RWPE1 (cell line): Measurements from ENCODE around the gene DNM3.
"Not testable (repeated sequence)": the region's sequence is repeated elsewhere in the genome, so short reads cannot be mapped to it uniquely, and the experiment has no call there.

ENCODE experiments used
- CTCF ChIA-PET: fragments of 350-600 bp; sonication (Branson Sonifier 250); formaldehyde crosslinking; extraction: SDS; loops from one replicate; lab custom pipeline; 2021; lab: Yijun Ruan, JAX
- POLR2A ChIA-PET: fragments of 400-600 bp; formaldehyde crosslinking; extraction: SDS; loops from one replicate; lab custom pipeline; 2020; ENCODE audit warnings: antibody characterized with exemption; ENCODE audit not compliant: low non-redundant PET; lab: Yijun Ruan, JAX
- DNase-seq: peaks from one replicate; pipeline ENCODE4 v3.0.0; 2012; ENCODE audit warnings: low spot score
- H3K27ac ChIP-seq: fragments of 450-650 bp; 2 replicates; pipeline ENCODE4 v1.5.1; 2017
- TF ChIP-seq, protein P1 (sequence below): fragments of 450-650 bp; conservative IDR thresholded peaks from 2 replicates; pipeline ENCODE4 v1.5.1; 2017; ENCODE audit warnings: low read depth, mild to moderate bottlenecking

The DNM3 gene

DNA sequence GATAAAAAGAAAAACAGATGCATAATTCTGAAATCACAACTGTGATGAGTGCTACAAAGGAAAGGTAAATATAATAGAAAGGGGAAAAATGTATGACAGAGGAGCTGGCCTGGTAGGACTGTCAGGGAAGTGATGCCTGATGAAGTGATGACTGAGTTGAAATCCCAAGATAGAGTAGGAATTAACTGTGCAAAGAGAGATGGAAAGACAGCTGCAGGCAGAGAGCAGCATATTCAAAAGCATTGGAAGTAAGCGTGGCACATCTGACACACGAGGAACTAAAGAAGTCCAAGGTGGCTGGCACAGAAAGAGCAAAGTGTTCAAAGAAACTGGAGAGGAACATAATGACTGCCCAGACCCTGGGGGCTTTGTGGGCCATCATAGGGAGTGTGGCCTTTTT is 457.6 kb downstream of the DNM3 start:
- ChIA-PET POLR2A (no interaction called here), CTCF (no interaction called here)
- H3K27ac ChIP-seq: no peak overlapping the region
- DNase-seq: no peak
- TF ChIP-seq, protein P1, sequence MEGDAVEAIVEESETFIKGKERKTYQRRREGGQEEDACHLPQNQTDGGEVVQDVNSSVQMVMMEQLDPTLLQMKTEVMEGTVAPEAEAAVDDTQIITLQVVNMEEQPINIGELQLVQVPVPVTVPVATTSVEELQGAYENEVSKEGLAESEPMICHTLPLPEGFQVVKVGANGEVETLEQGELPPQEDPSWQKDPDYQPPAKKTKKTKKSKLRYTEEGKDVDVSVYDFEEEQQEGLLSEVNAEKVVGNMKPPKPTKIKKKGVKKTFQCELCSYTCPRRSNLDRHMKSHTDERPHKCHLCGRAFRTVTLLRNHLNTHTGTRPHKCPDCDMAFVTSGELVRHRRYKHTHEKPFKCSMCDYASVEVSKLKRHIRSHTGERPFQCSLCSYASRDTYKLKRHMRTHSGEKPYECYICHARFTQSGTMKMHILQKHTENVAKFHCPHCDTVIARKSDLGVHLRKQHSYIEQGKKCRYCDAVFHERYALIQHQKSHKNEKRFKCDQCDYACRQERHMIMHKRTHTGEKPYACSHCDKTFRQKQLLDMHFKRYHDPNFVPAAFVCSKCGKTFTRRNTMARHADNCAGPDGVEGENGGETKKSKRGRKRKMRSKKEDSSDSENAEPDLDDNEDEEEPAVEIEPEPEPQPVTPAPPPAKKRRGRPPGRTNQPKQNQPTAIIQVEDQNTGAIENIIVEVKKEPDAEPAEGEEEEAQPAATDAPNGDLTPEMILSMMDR: no peak

DNA sequence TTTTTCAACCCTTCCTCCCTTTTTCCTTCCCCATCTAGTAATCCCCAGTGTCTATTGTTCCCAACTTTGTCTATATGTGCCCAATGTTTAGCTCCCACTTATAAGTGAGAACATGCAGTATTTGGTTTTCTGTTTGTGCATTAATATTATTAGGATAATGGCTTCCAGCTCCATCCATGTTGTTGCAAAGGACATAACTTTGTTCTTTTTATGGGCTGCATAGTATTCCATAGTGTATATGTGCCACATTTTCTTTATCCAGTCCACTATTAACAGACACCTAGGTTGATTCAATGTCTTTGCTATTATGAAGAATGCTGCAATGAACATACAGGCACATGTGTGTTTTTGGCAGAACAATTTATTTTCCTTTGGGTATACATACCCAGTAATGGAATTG is 458.2 kb downstream of the DNM3 start:
- ChIA-PET POLR2A (no interaction called here), CTCF (no interaction called here)
- DNase-seq: no peak
- TF ChIP-seq, protein P1: no peak
- no peak overlapping the region for H3K27ac ChIP-seq

DNA sequence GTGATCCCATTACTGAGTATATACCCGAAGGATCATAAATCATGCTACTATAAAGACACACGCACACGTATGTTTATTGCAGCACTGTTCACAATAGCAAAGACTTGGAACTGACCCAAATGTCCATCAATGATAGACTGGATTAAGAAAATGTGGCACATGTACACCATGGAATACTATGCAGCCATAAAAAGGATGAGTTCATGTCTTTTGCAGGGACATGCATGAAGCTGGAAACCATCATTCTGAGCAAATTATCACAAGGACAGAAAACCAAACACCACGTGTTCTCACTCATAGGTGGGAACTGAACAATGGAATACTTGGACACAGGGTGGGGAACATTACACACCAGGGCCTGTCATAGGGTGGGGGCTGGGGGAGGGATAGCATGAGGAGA is 466.2 kb downstream of the DNM3 start:
- CTCF ChIA-PET, H3K27ac ChIP-seq, DNase-seq, POLR2A ChIA-PET: not testable (repeated sequence)

DNA sequence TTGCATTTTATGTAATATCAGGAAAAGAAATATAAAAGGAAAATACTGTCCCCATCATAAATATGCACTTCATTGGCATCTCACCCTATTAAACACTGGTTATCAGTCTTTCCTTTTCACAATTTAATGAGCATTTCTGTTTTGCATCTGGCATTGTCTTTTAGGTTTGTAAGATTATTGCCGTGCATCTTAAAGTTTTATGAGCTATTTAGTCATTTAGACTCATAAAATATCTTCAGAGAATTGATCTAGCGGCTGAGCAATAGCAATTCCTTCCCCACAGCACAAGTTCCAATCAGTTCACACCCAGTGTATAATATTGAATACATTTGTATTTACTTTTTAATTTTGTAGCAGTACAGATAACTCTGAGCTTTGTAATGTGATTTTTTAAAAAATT is 466.8 kb downstream of the DNM3 start:
- no peak overlapping the region for H3K27ac ChIP-seq
- no peak for DNase-seq
- ChIA-PET CTCF (interaction anchor here (0.6 to 0.7 kb wide), 2 partner anchors 212 to 215 kb away, joined by 3 to 7 read pairs; no protein-coding TSS in a partner anchor), POLR2A (no interaction called here)
- TF ChIP-seq, protein P1: no peak

DNA sequence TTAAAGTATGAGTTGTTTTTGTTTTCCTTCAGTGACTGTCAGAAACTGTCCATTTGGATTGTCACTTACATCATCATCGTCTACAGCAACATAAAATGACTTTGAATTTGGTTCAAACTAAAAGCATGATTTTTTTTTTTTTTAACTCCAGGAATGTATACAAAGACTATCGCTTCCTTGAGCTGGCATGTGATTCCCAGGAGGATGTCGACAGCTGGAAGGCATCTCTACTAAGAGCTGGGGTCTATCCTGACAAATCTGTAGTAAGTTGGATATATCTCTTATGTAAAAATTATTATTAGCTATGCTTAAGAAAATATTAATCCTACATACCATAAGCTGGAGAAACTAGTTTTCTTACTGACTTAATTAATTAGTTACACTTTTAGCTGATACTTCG is 467.3 kb downstream of the DNM3 start:
- TF ChIP-seq, protein P1: no peak
- ChIA-PET POLR2A (no interaction called here), CTCF (interaction anchor here (0.6 to 0.7 kb wide), 2 partner anchors 211 to 216 kb away, joined by 3 to 7 read pairs; no protein-coding TSS in a partner anchor)
- no peak overlapping the region for H3K27ac ChIP-seq
- no peak for DNase-seq

DNA sequence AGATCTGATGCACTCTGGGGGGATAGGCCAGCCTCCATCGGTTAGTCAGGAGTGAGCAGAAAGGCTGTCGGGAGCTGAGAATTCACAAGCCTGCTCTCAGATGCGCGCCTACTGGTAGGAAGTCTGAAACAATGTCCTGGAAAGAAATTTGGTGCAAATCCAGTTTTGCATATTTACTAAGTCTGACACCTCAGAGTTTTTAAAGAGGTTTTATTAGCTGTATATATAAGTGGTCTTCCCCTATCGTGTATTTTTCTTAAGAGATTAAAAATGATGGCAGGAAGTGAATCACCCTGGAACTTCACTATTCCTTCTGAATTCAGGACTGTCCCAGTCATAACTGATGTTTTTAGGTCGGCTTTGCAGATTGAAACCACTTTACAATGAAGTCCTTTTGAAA is 479.4 kb downstream of the DNM3 start:
- TF ChIP-seq, protein P1: no peak
- H3K27ac ChIP-seq: peak overlapping the region; percentile 68
- POLR2A ChIA-PET: no interaction called here
- no peak for DNase-seq
- CTCF ChIA-PET: no interaction called here

DNA sequence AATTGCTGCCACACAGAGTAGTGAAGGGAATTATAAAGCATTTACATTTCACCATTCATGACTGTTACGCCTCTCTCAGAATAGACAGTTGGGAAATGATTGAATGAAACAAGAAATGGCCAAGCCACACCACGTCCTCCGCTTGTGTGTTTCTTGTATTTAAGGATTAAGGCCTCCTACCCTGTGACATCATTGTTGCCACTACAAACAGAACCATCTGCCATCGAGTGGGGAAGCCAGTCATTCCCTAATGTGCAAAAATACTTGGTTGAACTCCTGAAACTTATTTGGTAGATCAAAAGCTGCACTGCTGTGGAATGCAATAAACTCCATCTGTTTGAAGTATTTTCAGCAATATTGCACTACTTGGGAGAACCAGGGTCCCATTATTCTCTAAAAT is 480.2 kb downstream of the DNM3 start:
- no peak overlapping the region for H3K27ac ChIP-seq
- POLR2A ChIA-PET: no interaction called here
- CTCF ChIA-PET: no interaction called here
- DNase-seq: no peak
- TF ChIP-seq, protein P1: no peak
